GM12874 (cell line): ENCODE data around the gene VWC2.

Source experiments
- CTCF ChIP-seq: IDR thresholded peaks from 2 replicates; pipeline ENCODE4 v1.5.1; 2011; ENCODE audit warnings: low read depth, mild to moderate bottlenecking, control low read depth, low read length, moderate library complexity; ENCODE audit not compliant: insufficient read depth

Gene VWC2

DNA sequence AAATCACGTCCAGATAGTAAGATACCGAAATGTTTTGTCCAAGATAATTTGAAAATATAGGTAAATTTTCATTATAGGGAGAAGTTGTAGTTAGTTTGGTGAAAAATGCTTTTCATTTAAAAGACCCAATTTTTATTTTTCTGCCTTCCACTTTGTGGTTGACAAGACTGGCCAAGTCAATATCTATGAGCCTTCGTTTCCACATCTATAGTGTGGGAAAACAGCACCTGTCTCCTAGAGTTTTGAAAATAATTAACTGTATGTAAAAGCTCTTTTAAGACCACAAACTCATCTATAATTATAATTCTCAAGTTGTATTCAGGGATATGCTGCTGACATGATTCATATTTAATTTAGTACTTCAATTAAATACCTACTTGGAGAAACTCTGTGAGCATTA lies 102.8 kb downstream of the VWC2 start:
- no peak for TF ChIP-seq CTCF

GRCh38 chr7:49878089-49878488 lies 104.7 kb downstream of the VWC2 start:
- TF ChIP-seq CTCF = no peak

DNA sequence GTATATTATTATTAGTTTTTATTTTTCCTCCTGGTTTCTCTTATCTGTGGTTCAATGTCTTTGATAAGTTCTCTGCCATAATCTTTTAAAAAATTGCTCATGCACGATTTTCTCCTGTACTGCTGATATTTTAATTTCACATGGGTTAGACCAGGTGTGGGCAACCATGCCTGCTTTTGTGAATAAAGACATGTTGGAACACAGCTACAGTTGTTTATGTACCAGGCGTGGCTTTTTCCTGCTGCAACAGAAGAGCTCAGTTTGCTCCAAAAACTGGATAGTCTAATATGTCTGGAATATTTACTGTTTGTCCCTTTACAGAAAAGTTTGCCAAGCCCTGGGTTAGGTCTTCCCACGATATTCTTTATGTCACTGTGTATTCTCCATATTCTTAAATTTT lies 105.2 kb downstream of the VWC2 start:
- no peak for TF ChIP-seq CTCF

- no peak for TF ChIP-seq CTCF
These were observed 110.5 kb downstream of the VWC2 start for GRCh38 chr7:49883933-49884332.

GRCh38 chr7:49885593-49886285 lies 112.3 kb downstream of the VWC2 start:
- no peak for TF ChIP-seq CTCF

DNA sequence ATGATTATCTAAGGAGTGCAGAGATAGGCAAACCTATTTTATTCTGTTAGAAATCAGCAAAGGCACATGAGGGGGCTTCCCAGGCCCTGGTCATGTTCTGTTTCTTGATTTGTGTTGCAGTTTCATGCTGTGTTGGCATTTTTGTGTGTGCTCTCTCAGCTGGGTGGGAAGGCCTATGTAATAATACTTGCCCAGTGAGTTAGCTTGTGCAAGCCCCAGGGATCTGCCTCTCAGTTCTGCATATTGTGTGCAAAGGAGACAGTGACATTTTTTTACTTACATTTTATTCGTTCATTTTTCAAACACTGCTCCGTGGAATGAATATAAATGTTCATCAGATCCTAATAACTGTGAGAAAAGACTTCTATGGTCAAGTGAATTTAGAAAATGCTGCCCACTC lies 119.0 kb downstream of the VWC2 start:
- TF ChIP-seq CTCF = no peak

- TF ChIP-seq CTCF = no peak
These were observed 119.7 kb downstream of the VWC2 start for GRCh38 chr7:49893131-49893530.

DNA sequence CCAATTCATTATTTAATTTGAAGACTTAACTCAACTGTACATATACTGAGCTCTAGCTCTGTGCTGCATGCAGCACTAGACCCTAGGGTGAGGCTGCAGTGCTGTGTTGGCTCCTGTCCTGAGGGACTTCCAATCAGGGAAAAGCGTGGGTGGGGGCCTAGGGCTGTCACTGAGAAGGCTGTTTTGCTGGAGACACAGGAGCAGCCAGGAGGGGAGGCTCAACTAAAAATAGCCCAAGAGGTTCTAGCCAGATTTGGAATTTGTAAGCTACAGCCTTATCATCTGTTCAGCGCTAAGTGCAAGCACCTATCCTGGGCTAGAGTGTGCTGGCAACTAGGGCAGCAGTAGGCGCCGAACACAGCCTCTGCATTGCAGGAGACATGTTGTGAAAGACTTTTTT lies 121.1 kb downstream of the VWC2 start:
- TF ChIP-seq CTCF = no peak
